NK-92 treated with Interleukin-12 subunit alpha and Interleukin-12 subunit beta, amount 100 ng/mL, for 24 hours (cell line): ENCODE measurements around the gene FSTL5.
"Not testable (repeated sequence)": the region's sequence is repeated elsewhere in the genome, so short reads cannot be mapped to it uniquely, and the experiment has no call there.

Experiments
- DNase-seq: peaks from one replicate; lab custom pipeline; 2025; lab: John Stamatoyannopoulos, UW

Gene FSTL5

DNA sequence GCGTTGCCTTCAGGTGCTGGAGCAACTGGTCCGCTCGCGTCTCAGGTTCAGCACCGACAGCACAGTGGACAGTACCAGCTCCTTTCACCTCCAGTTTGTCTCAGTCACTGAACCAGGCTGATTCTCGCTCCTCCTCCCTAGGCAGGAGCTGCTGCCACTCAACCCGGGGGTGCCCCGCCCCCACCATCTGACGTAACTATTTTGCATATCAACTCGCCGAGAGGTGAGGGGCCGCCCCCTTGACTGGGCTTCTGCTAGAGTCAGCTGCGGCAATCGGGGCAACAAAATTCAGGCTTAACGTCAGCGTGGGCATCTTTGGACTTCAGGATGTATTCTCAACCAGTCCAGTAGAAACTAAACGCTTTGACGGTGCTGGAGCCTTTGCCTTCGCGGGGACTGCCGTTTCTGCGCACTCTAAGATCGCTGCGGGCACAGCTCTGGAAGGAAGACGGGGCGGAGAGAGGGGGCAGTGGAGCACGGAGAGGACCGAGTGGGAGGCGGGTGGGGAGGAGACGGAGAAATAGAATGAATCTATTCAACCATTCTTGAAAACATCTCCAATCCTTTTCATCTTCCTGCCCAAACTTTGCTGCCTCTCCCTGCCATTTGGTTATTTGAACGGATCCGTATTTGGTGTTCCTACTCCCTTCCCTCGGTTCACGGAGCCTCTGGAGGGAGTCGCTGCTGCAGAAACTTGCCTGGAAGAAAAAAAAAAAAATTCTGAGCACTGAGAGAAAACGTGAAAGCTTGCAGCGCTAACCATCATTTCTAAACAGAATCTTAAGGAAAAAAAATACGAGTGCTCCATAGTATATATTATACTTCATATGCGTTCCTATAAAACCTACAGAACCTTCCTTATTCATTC lies at the start of gene FSTL5:
Gene FSTL5, minus strand, starts transcription at position 109 of the 868 bp plus-strand sequence. CDS start 52,604 bp downstream, outside the sequence.
- no peak for DNase-seq

GRCh38 chr4:162209706-162210105 lies 45.9 kb upstream of the FSTL5 start:
- DNase-seq: no peak

DNA sequence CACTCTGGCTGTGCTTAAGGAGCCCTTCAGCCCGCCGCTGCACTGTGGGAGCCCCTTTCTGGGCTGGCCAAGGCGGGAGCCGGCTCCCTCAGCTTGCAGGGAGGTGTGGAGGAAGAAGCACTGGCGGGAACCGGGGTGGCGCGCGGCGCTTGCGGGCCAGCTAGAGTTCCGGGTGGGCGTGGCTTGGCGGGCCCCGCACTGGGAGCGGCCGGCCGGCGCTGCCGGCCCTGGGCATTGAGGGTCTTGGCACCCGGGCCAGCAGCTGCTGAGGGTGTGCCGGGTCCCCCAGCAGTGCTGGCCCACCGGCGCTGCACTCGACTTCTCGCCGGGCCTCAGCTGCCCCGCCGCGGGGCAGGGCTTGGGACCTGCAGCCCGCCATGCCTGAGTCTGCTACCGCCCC lies 39.7 kb upstream of the FSTL5 start:
- DNase-seq: not testable (repeated sequence)

GRCh38 chr4:162201673-162202072 lies 37.9 kb upstream of the FSTL5 start:
- no peak for DNase-seq

GRCh38 chr4:162170509-162170908 lies 6.7 kb upstream of the FSTL5 start:
- no peak for DNase-seq

DNA sequence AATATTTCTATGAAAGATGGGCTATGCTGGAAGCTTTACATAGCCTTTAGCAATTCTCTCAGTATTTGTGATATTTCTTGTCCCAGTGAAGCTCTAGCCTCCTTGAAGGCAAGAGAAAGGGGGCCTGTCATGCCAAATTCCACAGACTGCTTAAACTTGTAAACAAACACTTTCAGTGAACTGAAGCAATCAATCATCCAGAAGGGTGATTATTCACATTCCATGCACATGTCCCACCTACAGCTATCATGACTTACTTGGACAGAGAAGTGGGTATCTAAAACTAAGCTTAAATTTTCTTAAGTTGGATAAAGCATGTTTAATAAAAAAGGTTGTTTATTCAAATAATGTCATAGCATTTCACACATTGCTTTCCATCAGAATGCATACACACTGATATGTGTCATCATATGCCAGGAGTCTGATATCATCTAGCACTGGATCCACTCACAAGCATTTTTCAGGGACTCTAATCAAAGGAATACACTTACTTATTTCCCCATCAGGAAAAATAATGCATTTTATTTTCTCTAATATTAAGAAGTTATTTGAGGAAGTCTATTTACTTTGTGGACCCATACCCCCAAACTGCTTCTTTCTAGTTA lies 1.2 kb upstream of the FSTL5 start:
- DNase-seq: no peak

GRCh38 chr4:162162672-162163071 lies 1.1 kb downstream of the FSTL5 start:
- no peak for DNase-seq

GRCh38 chr4:162157241-162157640 lies 6.6 kb downstream of the FSTL5 start:
- DNase-seq: no peak

DNA sequence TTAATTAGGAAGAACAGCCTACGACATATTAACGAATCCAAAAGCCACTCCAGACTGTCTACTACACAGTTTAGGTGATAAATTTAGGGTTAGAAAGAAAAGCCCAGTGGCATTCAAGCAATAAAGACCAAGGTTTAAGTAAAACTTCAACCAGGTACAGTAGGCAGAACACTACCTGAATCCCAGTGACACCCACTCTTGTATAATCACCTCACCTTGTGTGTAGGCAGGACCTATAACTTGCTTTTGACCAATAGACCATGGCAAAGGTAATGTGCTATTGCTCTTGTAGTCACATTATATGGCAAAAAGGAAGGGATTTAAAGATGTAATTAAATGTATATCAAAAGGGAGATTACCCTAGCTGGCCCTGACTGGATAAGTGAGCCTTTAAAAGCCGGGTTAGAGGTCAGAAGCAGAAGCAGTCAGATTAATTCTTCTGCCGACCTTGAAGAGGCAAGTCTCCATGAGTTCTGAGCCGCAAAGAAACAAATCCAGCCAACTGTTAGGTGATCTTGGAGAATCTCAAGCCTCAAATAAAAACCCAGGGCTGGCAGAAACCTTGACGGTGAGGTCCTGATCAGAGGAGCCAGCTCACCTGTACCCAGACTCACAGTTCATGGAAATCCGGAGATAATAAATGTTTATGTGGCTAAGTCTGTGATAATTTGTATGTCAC lies 8.8 kb downstream of the FSTL5 start:
- DNase-seq: no peak

DNA sequence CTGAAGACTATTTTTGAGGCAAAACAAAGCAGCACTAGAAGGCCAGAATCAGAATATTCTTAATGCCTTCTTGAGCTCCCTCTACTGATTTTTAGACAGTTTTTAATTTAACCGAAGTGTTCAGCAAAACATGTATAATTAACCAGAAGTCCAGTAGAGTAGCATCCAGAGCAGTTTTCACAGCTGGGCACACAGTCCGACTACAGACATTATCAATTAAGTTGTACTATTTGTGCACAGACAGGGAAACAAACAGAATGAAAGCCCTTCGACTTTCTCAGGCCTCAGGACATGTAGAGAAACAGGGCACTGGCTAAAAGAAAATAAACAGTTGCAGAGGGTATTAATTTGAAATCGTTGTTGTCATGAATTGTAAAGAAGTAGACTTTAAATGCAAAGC lies 11.9 kb downstream of the FSTL5 start:
- DNase-seq: no peak

DNA sequence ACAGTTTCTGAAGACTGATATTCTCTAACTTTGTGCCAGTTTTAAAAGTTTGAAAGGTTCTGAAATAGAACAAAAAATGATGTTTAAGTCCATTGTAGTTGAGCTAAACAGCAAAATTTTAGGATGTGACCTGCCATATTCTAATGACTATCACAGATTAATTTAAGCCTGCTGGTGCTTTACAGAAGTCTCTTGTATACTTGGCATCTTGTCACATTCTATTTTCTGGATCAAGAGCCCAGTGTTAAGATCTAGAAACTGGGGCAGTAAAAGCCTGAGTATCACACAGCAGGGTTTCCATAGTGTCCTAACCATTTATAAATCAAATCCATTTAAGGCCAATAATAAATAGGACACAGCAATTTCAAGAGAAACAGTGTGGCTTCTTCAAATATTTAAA lies 12.4 kb downstream of the FSTL5 start:
- DNase-seq: no peak

DNA sequence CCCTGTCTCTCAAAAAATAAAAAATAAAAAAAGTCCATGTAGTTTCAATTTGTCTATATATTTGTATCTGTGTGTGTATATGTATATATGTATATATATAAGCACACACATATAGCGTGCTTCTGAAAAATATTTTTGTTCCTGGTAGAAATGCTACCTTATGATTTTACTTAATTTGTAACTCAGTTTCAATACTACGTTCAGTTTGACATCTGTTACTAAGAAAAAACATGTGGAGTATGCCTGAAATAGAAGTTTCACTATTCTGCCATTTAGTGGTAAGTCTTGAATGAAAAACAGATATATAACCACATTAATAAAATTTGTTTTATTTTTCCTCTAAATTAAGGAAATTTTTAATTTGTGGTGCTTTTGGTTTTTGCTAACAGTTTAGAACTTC lies 14.2 kb downstream of the FSTL5 start:
- DNase-seq: no peak

- DNase-seq: no peak
Observed at GRCh38 chr4:162140051-162140683, 23.6 kb downstream of the FSTL5 start.

DNA sequence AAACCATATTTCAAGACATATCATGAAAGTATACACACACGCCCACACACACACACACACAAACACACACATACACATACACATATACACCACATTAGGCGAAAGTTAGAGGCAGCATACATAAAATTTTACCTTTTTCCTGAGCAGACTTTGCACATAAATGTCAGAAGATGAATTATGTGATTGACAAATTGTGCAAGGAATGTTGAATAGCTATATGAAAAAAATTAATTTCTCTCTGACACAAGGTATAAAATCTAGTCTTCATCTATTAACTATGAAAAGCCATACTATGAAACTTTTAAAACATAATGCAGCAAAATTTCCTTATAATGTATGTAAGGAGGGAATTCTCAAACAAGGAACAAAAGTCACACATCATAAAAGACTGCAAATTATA lies 24.4 kb downstream of the FSTL5 start:
- no peak for DNase-seq

- no peak for DNase-seq
Observed at GRCh38 chr4:162131256-162131655, 32.5 kb downstream of the FSTL5 start.

- DNase-seq: no peak
Observed at GRCh38 chr4:162126729-162127128, 37.1 kb downstream of the FSTL5 start.

GRCh38 chr4:162117051-162117450 lies 46.7 kb downstream of the FSTL5 start:
- no peak for DNase-seq

GRCh38 chr4:162116095-162116779 lies 47.6 kb downstream of the FSTL5 start:
- DNase-seq: no peak

- no peak for DNase-seq
Observed at GRCh38 chr4:162115333-162115732, 48.5 kb downstream of the FSTL5 start.

DNA sequence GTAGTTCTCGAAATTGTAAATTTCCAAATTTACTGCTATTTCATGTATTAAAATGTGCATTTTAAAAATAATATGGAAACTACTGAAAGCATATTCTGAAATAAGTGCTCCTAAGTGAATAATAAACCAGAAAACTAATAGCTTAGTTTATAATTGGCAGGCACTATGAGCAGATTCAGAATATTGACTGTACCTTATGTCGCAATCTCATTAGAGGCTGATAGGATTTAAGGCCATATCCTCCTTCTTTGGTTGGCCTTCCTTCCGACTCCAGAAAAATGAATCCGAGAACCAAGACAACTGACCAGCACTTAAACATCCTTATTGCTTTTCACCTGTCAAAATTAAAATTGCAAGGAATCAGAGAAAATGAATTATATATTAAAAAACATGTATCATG lies 52.7 kb downstream of the FSTL5 start:
- no peak for DNase-seq

DNA sequence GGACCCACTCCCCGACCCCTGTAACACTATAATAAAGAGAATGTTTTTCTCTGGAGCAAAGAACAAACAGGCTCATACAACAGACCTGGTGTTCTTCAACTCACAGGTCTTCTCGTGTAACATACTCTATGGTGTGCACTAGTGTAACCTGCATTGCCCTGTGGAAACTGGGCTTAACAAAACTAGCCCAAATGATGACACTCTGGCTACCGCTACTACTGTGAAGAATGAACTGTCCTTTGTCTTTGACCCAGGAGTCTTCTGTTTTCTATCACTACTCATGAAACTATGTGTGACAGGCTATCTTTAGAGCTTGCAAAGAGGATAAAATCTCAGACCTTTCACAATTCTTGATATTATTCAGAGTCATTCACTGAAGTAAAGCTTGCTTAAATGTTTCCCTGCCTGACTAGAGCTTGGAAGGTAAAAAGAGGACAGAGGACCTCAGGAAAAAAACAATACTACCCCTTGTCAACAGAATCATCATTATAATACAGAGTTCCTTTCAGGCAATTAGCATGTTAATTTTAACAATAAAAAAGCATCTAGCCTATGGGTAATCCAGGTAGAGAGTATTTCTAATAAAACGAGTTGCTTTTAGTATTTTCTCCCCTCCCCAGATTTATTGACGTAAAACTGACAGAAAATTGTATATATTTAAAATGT lies 59.2 kb downstream of the FSTL5 start:
- DNase-seq: no peak
